HG03025 (cell line): Measurements from ENCODE around the gene ANAPC10.

ENCODE experiments used
- ATAC-seq: cut with Tn5 transposase; IDR thresholded peaks from one replicate; pipeline ENCODE4 v1.9.1; 2021; ENCODE audit warnings: mild to moderate bottlenecking, moderate library complexity; ENCODE audit not compliant: unreplicated experiment, low FRiP score

The ANAPC10 gene

DNA sequence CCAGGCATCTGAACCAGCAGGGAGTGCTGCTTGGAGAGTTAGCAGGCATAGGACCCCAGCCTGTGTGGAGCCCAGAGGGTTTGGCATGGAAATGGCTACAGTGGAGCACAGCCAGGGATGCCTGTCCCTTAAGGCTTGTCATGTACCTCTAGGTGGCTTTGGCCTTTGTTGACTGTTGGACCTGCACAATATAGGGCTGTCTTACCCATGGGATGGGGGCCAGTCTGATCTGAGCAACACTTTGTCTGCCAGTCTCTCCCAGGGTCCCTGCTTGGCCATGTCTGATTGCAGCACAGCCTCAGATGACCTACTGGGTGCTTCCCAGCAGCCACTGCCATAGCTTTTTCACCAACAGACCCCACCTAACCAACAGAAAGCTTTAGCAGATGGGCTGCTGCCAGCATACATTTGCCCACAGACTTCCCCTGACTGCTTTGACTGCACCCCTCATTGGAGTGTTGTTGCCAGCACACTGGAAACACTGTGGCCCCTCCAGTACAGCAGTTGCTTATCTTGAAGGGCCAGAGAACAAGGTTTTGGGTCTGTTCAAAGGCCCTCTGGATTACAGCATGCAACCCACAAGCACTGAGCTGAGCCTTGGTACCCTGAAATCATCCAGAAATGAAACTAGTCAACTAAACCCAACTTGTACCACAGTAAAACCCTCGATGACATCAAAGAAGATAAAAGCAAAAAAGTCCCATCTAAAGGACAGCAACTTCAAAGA is 22.1 kb downstream of the ANAPC10 start:
- no peak for ATAC-seq

DNA sequence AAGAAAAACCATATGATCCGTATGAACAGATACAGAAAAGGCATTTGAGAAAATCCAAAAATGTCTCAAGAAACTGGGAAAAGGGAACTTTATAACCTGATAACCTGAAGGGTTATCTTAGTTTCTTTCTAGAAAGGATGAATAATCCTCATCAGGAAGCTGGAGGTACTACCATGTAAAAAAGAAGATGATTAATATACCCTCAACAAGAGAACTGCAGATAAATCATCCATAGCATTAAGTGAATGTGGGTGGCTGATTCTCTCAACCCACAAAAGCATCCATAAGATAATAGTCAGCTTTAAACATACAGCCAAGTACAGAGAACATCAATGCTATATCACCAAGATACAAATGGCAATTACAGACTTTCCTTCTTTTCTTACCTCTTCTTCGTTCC is 26.4 kb downstream of the ANAPC10 start:
- no peak for ATAC-seq

DNA sequence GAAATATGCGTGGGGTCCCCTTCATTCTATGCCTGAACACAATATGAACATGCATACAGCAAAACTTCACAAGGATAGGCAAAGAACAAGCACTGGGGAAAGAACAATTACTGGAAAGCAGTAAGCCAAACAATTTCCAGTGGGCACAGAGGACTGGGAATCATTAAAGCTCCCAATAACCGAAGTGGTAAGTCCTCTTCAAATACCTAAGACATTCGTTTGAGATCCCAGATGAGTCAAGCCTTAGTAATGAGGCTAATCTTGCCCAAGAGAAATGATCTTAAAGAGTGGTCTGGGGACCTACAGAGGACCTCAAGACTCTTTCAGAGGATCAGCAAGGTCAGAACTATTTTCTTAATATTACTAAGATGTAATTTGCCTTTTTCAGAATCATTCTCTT is 28.6 kb downstream of the ANAPC10 start:
- ATAC-seq: no peak

DNA sequence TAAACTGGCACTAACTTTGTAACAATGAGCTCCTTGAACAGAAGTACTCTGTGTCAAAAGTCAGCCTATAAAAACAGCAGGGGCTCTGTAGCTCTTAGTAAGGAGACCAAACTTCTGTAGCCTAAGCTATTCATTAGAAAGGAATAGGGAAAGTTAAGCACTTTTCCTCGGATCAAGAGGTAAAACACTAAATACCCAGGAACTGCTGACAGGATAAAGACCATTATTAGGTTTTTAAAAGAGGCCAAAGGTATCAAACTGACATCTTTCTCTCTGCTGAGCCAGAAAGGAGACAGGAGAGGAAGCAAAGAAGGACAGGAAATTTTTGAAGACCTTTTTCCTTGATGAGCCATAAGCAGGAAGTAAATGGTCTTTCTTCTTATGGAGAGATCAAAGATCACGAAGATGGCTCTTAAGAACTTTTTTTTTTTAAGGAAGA is 31.9 kb downstream of the ANAPC10 start:
- no peak for ATAC-seq

DNA sequence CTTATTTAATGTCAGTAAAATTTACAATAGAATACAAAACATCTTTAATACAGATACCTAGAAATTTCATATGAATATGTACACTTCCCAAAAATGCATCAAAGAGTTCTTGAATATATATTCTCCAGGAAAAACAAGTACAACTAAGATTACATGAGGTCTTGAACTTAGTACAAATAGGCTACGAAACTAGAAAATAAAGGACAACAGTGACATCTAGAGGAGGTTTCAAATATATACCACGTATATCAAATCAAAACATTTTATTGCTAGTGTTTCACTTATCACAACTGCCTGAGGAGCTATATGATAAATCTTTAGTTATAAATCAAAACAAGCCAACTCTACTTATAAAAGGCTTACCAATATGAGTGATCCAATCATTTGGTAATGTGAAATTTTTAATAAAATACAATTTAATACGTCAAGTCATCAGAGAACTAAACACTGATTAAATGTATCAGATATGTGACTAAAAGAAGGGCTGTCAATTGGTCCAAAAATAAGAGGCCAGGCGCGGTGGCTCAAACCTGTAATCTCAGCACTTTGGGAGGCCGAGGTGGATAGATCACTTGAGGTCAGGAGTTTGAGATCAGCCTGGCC is 36.6 kb downstream of the ANAPC10 start:
- ATAC-seq: peak; percentile 74

DNA sequence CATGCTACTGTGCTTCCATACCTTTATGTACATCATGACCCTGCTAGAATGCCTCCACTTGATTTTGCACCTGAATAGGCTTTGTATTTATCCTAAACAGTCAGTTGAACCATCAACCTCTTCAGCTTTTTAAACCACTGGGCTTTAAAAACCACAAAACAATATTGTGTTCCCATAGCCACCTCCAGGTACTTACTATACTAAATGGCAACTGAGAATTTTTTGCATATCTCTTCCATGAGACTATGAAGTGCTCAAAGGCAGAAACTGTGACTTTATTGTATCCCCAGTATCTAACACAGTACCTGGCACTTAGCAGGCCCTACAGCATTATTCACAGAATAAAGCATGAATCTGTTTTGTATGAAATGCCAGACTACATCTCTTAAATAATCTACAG is 39.7 kb downstream of the ANAPC10 start:
- no peak for ATAC-seq

DNA sequence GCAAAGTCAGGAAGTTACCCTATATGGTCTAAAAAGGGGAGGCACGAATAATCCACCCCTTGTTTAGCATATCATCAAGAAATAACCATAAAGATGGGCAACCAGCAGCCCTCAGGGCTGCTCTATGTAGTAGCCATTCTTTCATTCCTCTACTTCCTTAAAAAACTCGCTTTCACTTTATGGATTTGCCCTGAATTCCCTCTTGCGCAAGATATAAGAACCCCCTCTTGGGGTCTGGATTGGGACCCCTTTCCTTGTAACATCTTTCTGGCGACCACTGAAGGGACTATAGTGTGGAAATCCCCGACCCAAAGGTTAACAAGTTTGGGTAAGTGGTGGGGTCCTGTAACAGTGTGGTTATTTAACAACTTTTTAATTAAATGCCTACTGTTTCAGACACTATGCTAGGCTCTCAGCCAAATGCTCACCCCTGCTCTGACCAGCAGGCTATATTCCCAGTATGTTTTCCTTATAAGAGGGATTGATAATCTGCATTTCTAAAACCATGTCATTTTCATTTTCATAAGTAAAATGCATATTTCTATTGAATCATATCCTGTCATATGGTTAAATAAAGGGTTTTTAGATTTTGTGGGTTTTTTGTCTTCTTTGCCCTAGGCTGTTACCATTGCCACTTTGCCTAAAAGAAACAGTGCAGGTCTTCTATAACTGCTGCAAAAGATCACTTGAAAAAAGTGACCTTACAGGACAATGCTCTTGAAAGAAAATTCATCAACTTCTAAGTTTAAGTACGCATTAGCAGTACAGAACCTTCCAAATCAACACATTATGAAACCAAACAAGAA is 41.5 kb downstream of the ANAPC10 start:
- ATAC-seq: no peak

DNA sequence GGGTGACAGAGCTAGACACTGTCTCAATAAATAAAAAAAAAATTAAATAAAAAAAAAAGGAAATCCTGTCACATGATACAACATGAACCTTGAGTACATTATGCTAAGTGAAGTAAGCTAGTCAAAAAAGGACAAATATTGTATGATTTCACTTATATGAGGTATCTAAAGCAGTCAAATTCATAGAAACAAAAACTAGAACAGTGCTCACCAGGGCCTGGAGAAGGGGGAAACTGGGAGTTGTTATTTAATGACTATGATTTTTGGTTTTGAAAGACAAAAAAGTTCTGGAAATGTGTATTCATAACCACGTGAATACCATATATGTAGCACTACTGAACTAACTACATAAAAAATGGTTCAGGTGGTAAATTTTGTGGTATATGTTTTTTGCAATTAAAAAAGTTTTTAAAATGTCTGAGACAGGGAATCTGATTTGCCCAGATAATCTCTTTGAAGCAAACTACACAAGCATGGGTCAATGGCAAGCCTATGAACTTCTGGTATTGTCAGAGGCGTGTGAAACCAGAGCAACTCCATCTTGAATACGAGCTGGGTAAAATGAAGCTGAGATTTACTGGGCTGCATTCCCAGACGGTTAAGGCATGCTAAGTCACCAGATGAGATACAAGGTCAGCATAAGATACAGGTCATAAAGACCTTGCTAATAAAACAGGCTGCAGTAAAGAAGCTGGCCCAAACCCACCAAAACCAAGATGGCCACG is 42.3 kb downstream of the ANAPC10 start:
- no peak for ATAC-seq

DNA sequence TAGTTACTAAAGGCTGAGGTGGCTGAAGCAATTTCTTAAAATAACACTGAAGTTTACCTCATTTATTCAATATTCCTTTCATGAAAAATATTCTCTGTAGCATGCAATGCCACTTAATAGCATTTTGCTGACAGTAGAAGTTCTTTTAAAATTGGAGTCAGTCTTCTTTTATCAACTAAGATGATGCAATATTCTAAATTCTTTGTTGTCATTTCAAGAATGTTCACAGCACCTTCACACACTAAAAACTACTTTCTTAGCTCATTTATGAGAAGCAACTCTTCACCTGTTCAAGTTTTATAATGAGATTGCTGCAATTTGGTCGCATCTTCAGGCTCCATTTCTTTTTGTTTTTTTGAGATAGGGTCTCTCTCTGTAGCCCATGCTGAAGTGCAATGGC is 48.8 kb downstream of the ANAPC10 start:
- ATAC-seq: no peak

DNA sequence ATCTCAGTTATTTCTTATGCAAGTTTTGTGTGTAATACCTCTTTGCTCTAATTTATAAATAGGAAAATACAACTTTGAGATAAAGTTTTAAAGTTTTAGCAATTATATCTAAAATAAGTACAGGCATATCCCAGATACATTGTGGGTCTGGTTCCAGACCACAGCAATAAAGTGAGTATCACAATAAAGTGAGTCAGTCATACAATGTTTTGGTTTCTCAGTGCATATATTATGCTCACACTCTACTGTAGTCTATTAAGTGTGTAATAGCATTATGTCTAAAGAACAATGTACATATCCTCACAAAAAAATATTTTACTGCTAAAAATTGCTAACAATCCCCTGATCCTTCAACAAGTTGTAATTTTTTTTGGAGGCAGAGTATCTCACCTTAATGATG is 49.2 kb downstream of the ANAPC10 start:
- ATAC-seq: no peak

DNA sequence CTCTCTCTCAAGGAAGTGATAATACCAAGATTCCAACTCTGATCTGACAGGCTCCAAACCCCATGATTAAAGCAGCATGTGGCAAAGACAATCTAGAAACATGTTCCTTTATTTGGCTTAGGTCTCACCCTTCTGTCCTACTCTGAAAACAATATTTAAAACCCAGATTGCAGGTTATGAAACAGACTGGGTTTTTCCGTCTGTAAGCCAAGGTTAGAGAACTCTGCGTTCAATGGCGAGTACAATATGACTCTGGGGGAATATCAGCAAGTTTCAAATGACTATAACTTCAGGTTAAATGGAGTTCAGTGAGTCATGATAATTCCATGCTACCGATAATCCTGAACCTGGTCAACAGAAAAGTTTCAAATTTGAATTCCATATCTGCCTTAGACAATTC is 50.8 kb downstream of the ANAPC10 start:
- no peak for ATAC-seq

DNA sequence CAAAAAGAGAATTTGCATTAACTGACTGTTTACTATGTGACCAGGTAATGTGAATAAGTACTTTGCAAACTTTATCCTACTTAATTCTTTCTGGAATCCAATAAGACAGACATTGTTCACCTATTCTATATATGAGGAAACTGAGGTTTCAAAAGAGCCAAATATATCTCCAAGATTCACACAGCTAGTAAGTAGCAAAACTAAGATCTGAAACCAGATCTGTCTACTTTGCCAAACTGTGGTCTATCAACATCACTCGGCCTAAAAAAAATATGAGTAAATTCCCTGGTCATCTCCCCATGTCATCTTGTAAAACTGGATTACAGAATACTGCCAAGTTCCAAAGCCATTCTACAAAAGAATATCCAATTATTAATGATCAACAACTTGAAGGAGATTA is 52.8 kb downstream of the ANAPC10 start:
- no peak for ATAC-seq

DNA sequence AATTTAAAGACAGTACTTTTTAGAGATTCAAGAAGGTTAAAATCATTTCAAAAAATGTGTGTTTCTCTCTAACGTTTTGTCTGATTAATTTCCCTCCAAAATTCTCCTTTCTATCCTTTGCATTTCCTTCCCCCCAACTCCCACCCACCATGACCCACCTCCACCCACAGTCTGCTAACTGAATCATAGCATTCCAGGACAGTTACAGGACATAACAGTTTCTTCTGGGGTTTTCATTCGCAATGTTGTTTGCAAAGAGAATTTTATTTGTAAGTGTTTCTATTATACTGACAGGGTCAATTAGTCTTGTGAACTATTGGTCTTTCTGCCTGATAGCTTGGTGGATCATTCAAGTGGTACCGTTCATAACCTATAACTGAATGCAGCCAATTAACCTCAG is 53.7 kb downstream of the ANAPC10 start:
- no peak for ATAC-seq

DNA sequence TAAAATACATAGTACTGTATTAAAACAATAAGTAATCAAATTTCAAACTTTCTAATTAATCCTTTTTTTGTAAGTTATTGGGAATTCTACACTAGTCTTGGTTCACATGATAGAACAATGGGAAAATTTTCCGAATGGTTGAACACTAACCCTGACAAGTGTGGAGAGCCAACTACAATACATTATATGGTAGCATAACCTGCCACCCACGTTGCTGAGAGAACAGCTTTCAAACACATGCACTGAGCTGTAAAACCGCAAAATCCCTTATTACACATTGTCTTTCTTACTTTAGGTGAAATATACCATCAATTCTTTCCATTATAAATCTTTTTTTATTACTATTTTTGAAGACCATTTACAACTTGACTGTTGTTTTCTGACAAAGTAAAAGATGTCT is 54.7 kb downstream of the ANAPC10 start:
- no peak for ATAC-seq

DNA sequence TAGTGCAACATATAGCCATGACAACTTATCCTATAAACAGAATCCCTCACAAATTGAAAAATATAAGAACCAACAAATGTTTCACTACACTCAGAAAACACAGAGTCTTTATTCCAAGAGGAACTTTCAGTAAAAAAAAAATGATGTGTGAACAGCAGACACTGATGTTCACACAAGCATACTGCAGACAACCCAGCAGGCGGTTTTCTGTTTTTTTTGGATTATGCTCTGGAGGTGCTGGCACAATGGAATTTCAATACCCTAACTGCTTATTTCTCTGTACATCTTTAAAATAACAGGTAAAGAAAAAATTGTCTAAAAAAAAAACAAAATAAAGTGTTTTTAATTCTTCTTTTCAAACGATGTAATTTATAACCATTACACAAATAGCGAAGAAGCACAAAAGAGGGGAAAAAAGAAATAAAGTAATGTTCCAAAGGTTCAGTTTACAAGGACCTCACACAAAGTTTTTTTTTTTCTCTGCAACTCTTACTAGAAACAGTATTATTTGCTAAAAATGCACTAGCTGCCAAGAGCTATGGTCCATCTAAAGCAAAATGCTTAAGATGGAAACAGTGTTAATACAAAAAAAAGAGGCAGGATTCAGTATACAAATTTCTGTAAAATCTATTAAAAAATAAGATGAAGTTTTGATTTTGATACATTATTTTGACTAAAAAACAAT is 55.3 kb downstream of the ANAPC10 start:
- no peak for ATAC-seq

DNA sequence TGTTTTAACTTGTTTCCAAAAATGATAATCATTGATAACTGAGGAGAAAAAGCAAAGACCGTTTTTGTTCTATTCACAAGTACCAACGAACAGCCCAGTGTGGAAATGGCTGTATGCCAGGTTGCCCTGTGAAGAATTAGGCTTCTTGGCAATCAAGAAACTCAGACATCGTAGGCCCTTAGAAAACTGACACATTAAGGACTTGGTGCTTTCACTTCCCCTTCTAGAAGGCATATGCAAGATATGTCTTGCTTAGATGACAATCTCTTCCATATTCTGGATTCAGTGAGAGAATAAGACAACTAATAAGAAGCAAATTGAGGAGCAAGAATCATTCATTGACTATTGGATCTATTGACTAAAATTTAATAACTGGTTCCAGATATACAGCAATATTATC is 56.6 kb downstream of the ANAPC10 start:
- peak; percentile 97 for ATAC-seq

DNA sequence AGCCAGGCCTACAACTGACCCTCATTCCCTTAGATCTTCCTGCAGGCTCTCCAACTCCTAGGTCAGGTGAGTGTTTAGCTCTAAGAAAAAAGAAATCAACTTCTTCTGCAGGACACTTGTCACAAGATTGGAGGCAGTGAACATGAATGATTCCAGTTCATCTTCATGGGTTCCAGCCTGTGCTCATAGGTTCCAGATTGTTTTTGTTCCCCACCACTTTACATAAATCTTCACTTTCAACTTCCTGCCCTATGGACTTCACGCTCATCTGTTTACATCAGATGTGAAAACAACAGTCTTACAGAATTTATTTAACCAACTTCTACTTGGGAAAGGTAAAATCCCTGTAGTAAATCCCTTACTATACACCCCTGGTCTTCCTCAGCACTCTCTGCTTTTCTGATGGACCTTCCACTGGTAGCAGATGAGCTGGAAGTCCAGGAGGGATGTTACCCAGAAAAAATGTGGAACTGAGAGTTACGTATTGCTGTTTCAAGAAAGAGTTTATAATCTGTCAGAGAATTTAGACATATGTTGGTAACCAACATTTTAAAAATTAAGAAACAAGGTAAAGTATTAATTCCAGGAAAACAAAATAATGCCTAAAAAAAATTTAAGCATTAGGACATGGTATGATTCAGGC is 62.4 kb downstream of the ANAPC10 start:
- no peak for ATAC-seq

DNA sequence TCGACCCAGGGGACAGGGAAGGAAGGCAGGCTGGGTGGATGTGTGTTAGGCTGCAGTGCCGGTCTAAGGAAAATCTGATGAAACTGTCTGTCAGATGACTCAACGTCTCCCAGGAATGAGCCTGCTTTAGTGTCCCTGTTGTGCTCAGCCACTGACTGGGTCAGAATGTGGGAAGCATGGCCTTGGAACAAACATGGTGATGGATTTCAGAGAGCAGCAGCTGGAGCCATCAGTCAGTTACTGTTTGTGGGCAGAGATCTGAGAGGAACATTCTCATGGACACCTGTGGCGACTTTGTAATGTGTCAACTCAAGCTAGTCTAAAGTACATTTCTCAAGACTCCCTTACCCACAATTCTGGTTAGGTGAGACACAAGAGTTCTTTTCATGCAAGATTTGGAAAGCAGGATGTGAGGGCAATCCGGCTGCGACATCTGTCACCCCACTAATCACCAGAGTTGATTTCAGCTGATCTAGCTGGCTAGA is 63.2 kb downstream of the ANAPC10 start:
- no peak for ATAC-seq

DNA sequence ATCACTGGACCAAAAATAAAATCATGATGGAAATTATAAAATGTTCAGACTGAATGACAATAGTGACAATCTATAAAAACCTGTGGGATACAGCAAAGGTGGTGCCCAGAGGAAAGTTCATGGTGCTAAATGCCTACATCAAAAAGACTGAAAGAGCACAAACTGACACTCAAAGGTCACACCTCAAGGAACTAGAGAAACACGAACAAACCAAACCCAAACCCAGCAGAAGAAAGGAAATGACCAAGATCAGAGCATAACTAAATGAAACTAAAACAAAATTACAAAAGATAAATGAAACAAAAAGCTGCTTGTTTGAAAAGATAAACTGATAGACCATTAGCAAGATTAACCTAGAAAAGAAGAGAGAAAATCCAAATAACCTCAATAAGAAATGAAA is 78.7 kb downstream of the ANAPC10 start:
- no peak for ATAC-seq

DNA sequence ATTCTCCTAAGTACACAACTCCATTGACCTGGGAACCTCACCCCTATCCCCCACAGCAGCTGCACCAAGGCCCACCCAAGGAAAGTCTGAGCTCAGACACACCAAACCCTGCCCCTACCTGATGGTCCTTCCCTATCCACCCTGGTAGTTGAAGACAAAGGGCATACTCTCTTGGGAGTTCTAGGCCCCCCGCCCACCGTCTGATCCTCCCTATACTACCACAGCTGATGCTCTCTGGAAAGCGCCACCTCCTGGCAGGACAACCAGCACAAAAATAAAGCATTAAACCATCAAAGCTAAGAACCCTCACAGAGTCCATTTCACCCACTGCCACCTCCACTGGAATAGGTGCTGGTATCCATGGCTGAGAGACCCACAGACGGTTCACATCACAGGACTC is 83.6 kb downstream of the ANAPC10 start:
- no peak for ATAC-seq
